CD4-positive, alpha-beta T cell treated with Interleukin-10 for 1 hour (primary cell): ENCODE data around the gene GTF2H4.

Source experiments
- DNase-seq: peaks from one replicate; pipeline ENCODE4 v3.0.0-alpha.2; 2020

GTF2H4 gene

DNA sequence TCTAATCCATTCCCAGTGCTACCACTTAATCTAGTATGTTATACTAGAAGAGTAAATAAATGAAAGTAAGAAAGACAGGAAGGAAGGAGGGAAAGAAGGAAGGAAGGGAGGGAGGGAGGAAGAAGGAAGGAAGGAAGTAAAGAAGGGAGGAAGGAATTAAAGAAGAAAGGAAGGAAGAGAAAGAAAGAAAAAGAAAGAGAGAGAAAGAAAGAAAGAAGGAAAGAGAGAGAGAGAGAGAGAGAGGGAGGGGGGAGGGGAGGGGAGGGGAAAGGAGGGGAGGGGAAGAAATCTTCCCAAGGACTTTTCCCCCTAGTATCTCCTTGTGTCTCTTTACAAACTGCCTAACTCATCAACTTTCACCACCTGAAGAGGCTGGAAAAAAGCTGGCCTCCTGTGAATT, 54.7 kb downstream of the GTF2H4 start:
- DNase-seq: no peak

DNA sequence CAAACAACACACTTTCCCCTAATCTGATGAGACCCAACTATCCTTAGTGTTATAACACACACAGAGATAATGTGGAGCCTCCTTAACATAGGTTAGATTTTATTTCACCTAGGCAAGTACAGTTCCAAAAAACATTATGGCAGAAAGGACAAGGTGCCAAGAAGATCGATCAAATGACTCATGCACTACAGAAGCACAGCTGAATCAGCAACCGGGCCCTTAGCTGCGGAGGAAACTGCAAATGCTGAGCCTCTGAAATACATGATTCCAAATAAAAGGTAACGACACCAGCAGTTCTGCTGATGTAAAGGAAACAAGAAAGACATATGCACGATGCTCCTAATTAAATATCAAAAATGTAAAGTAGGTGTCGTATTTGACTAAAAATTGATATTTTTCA, 55.6 kb downstream of the GTF2H4 start:
- DNase-seq: no peak
